ENCODE data around the gene SULT4A1.

The SULT4A1 gene

DNA sequence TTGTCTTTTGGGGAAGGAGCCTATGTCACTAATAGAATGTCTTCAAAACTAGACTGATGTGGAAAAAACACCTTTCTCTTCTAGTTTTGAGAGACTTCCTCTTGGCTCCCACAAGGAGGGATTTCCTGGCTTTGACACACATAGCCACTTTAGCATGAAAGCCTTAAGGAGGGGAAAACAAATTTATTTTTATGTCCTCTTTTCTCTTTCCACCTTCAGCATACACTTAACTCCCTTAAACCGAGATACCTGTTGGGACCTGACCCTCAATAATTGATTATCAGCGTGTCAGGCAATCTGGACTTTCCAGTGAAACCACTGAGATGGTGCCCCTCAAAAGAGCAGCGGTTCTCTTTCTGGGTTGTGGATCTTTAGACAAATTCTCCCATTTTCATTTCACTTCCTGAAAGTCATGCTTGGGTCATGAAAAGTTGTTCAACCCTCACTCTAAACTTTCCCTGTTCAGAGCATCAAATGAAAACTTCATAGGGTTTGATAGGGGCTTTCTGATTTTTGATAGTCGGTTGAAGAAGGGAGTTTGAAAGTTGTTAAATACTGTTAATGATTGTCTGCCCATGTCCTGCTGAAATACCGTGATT is 59.3 kb downstream of the SULT4A1 start:
- DNase-seq (ENCODE audit: low read depth) = no peak

DNA sequence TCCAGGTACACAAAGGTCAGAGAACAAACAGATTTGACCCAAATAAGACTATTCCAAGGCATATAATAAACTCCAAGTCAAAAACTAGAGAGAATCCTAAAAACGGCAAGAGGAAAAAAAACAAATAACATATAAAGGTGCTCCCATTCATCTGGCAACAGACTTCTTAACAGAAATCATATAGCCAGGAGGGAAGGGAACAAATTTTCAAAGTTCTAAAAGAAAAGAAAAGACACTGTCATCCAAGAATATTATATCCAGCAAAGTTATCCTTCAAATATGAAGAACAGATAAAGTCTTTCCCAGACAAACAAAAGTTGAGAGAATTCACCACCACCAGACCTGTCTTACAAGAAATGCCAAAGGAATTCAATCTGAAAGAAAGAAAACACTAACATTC is 61.3 kb downstream of the SULT4A1 start:
- DNase-seq (ENCODE audit: low read depth) = no peak

DNA sequence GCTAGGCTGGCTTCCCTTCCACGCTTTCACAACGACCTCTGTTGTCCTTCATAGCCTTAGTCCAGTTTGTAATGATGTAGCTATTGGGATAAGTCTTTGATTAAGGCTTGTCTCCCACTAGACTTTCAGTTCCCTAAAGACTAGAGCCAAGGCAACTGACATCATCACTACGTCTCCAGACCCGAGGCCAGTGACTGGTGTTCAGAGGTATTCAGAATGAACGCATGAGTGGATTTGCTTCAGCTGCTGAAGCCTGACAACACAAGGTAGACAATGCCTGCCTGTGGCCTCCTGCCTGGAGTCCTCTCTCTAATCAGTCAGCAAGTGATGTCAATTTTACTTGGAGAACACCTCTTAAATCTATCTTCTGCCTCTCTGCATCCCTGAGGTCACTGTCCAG is 63.8 kb downstream of the SULT4A1 start:
- no peak for DNase-seq (ENCODE audit: low read depth)

DNA sequence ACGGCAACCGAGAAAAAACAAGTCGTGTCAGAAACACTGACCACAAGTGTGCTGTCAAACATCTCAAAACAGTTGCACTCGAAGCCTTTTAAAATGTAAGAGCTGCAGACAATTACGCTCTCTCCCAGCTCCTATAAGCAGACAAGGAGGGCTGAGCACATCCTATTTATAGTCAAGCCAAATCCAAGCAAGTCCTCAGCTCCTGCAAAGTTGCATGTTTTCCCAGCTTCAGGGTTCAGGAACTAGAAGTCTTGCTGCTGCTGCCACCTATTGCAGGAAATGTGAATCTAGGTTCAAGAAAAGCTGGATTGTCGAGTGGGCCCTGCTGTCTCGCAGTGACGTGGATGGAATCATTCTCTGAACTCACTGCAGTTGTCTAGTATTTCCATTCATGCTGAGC is 65.7 kb downstream of the SULT4A1 start:
- no peak for DNase-seq (ENCODE audit: low read depth)

DNA sequence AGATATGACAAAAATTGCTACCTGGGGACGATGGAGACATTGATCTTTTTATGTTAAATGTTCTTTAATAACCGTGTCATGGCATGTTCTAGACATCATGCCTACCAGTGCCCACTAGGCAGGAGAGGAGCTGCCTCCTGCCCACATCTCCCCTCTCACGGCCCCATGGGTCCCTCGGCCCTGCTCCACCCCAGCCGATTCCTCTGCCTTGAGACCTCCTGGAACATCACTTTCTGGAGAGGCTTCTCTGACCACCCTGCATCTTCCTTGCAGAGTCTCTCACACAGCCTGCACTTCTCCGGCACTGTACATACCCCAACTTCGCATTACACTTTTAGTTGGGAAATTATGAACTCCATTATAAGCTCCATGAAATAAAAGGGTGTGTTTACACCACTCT is 67.0 kb downstream of the SULT4A1 start:
- no peak for DNase-seq (ENCODE audit: low read depth)

DNA sequence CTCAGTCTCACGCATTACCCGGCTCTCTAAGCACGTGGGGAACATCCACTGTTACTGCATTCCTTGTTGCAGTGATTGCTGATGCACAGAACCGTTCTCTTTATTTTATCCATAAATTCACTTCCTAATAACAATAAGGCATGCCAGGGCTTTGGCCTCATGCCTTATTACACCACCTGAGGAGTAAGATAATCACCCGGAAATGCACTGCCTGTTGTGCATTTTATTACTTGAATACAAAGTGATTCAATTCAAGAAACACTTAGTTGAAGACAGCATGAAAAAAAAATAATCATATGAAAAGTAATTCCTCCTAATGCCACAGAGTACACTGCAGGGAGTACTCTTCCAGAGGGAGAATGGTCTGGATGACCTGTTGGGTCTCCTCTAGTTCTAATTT is 69.4 kb downstream of the SULT4A1 start:
- no peak for DNase-seq (ENCODE audit: low read depth)

DNA sequence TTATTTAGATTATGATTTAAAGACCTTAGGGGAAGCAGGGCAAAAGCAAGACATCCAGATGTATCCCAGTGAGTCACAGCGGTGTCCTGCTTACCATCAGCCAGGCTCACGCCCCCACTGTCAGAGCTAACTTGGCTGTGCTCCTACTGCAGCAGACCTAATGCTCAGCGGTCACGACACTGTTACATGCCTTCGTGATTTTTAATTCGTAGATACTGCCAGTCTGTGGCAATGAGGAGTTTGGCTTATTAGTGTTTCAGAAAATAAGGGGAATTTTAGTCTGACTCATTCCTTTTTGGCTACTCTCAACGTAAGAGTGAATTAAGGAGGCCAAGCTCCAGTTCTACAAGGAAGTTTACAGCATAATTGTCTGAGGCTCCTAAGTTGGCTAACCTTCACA is 72.9 kb downstream of the SULT4A1 start:
- DNase-seq (ENCODE audit: low read depth) = no peak

DNA sequence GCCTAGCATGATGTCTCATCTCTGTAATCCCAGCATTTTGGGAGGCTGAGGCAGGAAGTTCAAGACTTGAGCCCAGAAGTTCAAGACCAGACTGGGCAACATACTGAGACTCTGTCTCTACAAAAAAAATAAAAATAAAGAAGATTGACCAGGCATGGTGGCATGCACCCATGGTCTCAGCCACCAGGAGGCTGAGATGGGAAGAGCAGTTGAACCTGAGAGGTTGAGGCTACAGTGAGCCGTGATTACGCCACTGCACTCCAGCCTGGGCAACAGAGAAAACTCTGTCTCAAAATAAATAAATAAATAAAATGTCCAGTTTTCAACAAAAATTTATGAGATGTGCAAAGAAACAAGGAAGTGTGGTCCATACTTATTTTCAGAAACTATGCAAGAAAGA is 78.5 kb downstream of the SULT4A1 start:
- no peak for DNase-seq (ENCODE audit: low read depth)

DNA sequence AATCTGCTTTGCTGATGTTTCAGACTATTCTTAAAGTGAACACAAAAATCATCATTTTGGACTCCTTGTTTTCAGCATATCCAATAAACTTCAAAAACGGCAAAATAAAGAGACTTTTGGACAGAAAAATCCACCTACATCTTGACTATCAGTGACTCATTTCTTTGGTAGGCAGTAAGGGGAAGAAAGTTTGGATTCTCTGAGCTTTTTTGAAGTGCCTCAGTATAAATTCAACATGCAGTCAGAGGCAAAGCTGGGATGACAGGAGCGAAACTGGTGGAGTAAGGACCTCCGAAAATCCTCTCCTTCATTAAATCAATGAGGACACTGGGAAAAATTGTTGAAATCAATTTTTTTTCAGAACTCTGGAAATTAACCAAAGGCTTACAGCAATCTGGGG is 79.9 kb downstream of the SULT4A1 start:
- DNase-seq (ENCODE audit: low read depth) = no peak

DNA sequence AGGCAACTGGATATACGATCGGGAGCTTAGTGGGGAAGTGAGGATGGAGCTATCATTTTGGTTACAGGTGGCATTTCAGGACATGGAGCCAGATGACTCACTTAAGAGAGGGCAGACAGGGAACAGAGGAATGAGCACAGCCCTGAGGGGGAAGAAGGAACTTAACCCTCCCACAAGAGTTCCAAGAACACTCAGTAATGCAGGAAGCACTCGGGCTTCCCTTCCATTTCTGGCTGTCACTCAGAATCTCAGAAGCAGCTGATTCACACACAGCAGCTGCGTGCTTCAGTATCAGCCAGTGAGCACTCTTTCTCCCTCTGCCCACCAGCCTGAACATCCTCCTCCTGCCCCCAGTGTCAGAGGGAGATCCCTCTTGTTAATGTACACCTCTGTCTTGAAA is 85.0 kb downstream of the SULT4A1 start:
- no peak for DNase-seq (ENCODE audit: low read depth)

DNA sequence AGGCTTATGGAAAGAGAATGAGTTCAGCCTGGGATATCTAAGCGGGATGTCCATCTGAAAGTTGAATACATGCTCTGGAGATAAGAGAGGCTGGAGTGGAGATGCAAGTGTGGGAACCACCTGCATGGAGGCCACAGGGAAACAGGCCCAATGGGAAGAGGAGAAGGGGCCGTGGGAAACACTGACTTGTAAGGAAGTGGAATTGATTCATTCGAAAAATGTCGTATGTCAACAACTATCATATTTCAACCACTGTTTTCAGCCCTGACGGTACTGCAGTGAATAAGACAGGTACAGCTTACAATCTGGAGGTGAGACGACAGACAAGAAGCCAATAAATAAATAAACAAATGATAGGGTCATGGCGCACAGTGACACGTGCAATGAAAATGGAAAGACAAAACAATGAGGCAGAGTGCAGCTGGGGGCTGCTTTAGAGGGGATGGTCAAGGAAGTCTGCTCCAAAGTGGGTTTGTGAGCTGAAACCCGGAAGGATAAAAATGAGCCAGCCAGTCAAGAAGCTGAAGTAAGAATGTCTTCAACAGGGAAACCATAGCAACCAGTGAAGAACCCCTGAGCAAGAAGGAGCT is 86.1 kb downstream of the SULT4A1 start:
- DNase-seq (ENCODE audit: low read depth) = no peak
